Panc1 (cell line): ENCODE results near the gene ATG10. TPM values are rescaled to one million over a fixed set of nuclear protein-coding genes. Genes with fewer than 3 reads are reported as not detected.

Experiments used
- ATAC-seq: fragments of 200-7000 bp; cut with Tn5 transposase; 2 replicates; pipeline ENCODE4 v1.9.1; 2020; ENCODE audit warnings: mild to moderate bottlenecking, moderate library complexity
- BruUV-seq: library from RNA; stranded (reverse); fragments of 400-500 nt; replicated peaks from 2 replicates; lab custom pipeline; 2021; lab: Mats Ljungman, UMichigan
- CTCF ChIA-PET: fragments of 300-600 bp; sonication (Branson Sonifier 250); formaldehyde crosslinking; loops from one replicate; lab custom pipeline; 2022; ENCODE audit warnings: antibody characterized with exemption; lab: Charles Lee
- POLR2A ChIA-PET: fragments of 300-600 bp; sonication (Branson Sonifier 250); formaldehyde crosslinking; loops from one replicate; lab custom pipeline; 2022; ENCODE audit warnings: antibody characterized with exemption; lab: Charles Lee
- DNase-seq: peaks from one replicate; pipeline ENCODE4 v3.0.0-alpha.2; 2010; ENCODE audit warnings: low read depth, low spot score
- H3K27ac ChIP-seq: 2 replicates; pipeline ENCODE4 v1.5.1; 2011; ENCODE audit warnings: mild to moderate bottlenecking, low read length, inconsistent platforms
- H3K27me3 ChIP-seq: fragments of 200-500 bp; sonication (Bioruptor generic); 2 replicates; pipeline ENCODE4 v1.6.0; 2014; ENCODE audit warnings: low read length, inconsistent platforms; ENCODE audit not compliant: control insufficient read depth, insufficient read depth
- H3K36me3 ChIP-seq: fragments of 200-500 bp; sonication (Bioruptor generic); 2 replicates; pipeline ENCODE4 v1.5.1; 2014; ENCODE audit warnings: inconsistent platforms, mild to moderate bottlenecking, low read length, moderate library complexity; ENCODE audit not compliant: control insufficient read depth, insufficient read depth
- H3K4me1 ChIP-seq: 2 replicates; pipeline ENCODE4 v1.5.1; 2011; ENCODE audit warnings: inconsistent platforms, mild to moderate bottlenecking, low read length, moderate library complexity; ENCODE audit not compliant: control insufficient read depth, insufficient read depth
- H3K4me3 ChIP-seq, 2 experiments: 2 replicates each; pipeline ENCODE4 v1.5.1; 2011 to 2012; ENCODE audit warnings: low read depth in 2 of 2, low read length in 2 of 2, mild to moderate bottlenecking in 2 of 2, inconsistent platforms in 1 of 2, moderate library complexity in 1 of 2
- H3K9me3 ChIP-seq: fragments of 200-500 bp; sonication (Bioruptor generic); 2 replicates; pipeline ENCODE4 v1.5.1; 2014; ENCODE audit warnings: low read depth, mild to moderate bottlenecking, inconsistent platforms, low read length, moderate library complexity; ENCODE audit not compliant: control insufficient read depth, insufficient read depth
- CTCF ChIP-seq: fragments of 450-650 bp; IDR thresholded peaks from 2 replicates; pipeline ENCODE4 v1.5.1; 2017; ENCODE audit warnings: mild to moderate bottlenecking
- POLR2AphosphoS5 ChIP-seq: IDR thresholded peaks from 2 replicates; pipeline ENCODE4 v1.6.1; 2012; ENCODE audit warnings: mild to moderate bottlenecking, low read depth, low read length, moderate library complexity
- SIN3A ChIP-seq: IDR thresholded peaks from 2 replicates; pipeline ENCODE4 v1.6.1; 2012; ENCODE audit warnings: low read depth, mild to moderate bottlenecking, low read length, moderate library complexity, borderline replicate concordance; ENCODE audit not compliant: insufficient read depth
- TCF7L2 ChIP-seq: IDR thresholded peaks from 2 replicates; pipeline ENCODE4 v1.6.1; 2011; ENCODE audit warnings: mild to moderate bottlenecking, low read depth, low read length, inconsistent platforms
- in situ Hi-C: cut with HindIII; loops from 2 replicates; pipeline ENCODE4 v1.10.0; 2016; ENCODE audit warnings: low sequenced_read_pairs, low pct_unique_long_range_greater_than_20kb
- intact Hi-C: fragments of 100-400 bp; cut with micrococcal nuclease; formaldehyde crosslinking; loops from one replicate; pipeline ENCODE4 v1.10.0; 2022; ENCODE audit not compliant: unreplicated experiment
- total RNA-seq: library from RNA; stranded (reverse); gene quantifications from one replicate; pipeline ENCODE4 v1.2.1, GENCODE V29; 2021; ENCODE audit not compliant: unreplicated experiment
- TF ChIP-seq, protein P1 (sequence below), 2 experiments: IDR thresholded peaks; 2 replicates each; pipeline ENCODE4 v1.6.1; 2011 to 2012; ENCODE audit warnings: low read depth in 2 of 2, control low read depth in 1 of 2, low read length in 1 of 2, mild to moderate bottlenecking in 1 of 2, moderate library complexity in 1 of 2; ENCODE audit not compliant: insufficient read depth in 1 of 2

ATG10 gene
- total RNA-seq, 1 experiment from 2014 or later: 14.0 TPM

GRCh38 chr5:82276800-82277612, 305.2 kb downstream of the ATG10 start:
- Histone ChIP-seq H3K27ac (peak overlapping the region; percentile 99), H3K9me3 (no peaks in the 10 kb centered on the region), H3K36me3 (peaks cover 28% of the 10 kb centered on the region), H3K27me3 (no peaks in the 10 kb centered on the region), H3K4me3 (peak overlapping the region; percentile 93 to 100), H3K4me1 (peaks cover 19% of the 10 kb centered on the region)
- ChIA-PET CTCF (no interaction called here), POLR2A (interaction anchor here (0.7 kb wide), 1 partner anchor 674 kb away, joined by 20 read pairs; no protein-coding TSS in a partner anchor)
- no peak for DNase-seq
- intact Hi-C loops (no loop called here), in situ Hi-C loops (no loop called here)
- TF ChIP-seq, protein P1, sequence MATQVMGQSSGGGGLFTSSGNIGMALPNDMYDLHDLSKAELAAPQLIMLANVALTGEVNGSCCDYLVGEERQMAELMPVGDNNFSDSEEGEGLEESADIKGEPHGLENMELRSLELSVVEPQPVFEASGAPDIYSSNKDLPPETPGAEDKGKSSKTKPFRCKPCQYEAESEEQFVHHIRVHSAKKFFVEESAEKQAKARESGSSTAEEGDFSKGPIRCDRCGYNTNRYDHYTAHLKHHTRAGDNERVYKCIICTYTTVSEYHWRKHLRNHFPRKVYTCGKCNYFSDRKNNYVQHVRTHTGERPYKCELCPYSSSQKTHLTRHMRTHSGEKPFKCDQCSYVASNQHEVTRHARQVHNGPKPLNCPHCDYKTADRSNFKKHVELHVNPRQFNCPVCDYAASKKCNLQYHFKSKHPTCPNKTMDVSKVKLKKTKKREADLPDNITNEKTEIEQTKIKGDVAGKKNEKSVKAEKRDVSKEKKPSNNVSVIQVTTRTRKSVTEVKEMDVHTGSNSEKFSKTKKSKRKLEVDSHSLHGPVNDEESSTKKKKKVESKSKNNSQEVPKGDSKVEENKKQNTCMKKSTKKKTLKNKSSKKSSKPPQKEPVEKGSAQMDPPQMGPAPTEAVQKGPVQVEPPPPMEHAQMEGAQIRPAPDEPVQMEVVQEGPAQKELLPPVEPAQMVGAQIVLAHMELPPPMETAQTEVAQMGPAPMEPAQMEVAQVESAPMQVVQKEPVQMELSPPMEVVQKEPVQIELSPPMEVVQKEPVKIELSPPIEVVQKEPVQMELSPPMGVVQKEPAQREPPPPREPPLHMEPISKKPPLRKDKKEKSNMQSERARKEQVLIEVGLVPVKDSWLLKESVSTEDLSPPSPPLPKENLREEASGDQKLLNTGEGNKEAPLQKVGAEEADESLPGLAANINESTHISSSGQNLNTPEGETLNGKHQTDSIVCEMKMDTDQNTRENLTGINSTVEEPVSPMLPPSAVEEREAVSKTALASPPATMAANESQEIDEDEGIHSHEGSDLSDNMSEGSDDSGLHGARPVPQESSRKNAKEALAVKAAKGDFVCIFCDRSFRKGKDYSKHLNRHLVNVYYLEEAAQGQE (IDR thresholded peaks at IDR 0.05; ENCODE audit: insufficient read depth in 1 of 2, low read depth in 2 of 2, low read length in 1 of 2): no peak
- TF ChIP-seq CTCF (no peak), TCF7L2 (no peak), SIN3A (no peak), POLR2AphosphoS5 (no peak)
- no peak for ATAC-seq
- BruUV-seq: TSS peak; percentile 87

DNA sequence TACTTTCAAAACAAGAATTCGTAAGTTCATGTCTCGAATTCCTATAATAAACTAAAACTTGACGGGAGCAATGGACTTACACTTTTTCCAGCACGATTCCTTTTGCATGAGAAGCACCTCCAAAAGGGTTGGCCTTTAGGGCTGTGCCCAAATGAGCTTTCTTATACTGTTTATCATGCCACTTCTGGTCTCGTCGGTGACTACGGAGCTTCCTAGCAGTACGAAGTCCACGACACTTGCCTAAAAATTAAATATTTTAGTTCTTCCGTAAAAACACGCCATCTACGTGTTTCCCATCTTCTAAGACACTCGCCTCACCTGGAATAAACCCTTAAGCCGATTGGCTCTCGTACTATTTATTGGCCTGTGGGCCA, 305.8 kb downstream of the ATG10 start:
- Histone ChIP-seq H3K9me3 (no peaks in the 10 kb centered on the region), H3K4me1 (peaks cover 19% of the 10 kb centered on the region), H3K4me3 (peak overlapping the region; percentile 93 to 100), H3K36me3 (peaks cover 28% of the 10 kb centered on the region), H3K27me3 (no peaks in the 10 kb centered on the region), H3K27ac (peak overlapping the region; percentile 99)
- ATAC-seq (0 out of 2 replicates have a peak, but pooled peaks have one; percentile 1), DNase-seq (no peak)
- no TSS peak for BruUV-seq
- ChIA-PET POLR2A (no interaction called here), CTCF (no interaction called here)
- in situ Hi-C loops (no loop called here), intact Hi-C loops (no loop called here)
- TF ChIP-seq CTCF (no peak), TCF7L2 (no peak), POLR2AphosphoS5 (no peak; the same call in 1 of the 2 replicates), SIN3A (no peak)
- TF ChIP-seq, protein P1 (IDR thresholded peaks at IDR 0.05; ENCODE audit: insufficient read depth in 1 of 2, low read depth in 2 of 2, low read length in 1 of 2): no peak
